ENCODE data around the gene DPEP1. TPM values are rescaled to one million over a fixed set of nuclear protein-coding genes. Genes with fewer than 3 reads are reported as not detected.
"Not testable (repeated sequence)": the region's sequence is repeated elsewhere in the genome, so short reads cannot be mapped to it uniquely, and the experiment has no call there.

Gene DPEP1
- not detected for total RNA-seq

- no peak for ATAC-seq
- Mint-ChIP-seq H3K27me3 (ENCODE audit: low read depth) (peaks cover 3% of the 10 kb centered on the region), H3K36me3 (ENCODE audit: insufficient read depth) (no peaks in the 10 kb centered on the region), H3K4me1 (ENCODE audit: low read depth) (peaks cover 15% of the 10 kb centered on the region), H3K4me3 (no peak within 1 kb of the TSS), H3K9me3 (no peaks in the 10 kb centered on the region)
- no peak for DNase-seq
These were observed at the start of gene DPEP1 for GRCh38 chr16:89613231-89613953. Gene DPEP1 (plus strand): TSS chr16:89613642. CDS start chr16:89630411, 16,769 bp downstream.

- ATAC-seq (peak; percentile 1 to 2), DNase-seq (no peak)
- Mint-ChIP-seq H3K4me1 (ENCODE audit: low read depth) (peaks cover 45% of the 10 kb centered on the region), H3K36me3 (ENCODE audit: insufficient read depth) (peaks cover 41% of the 10 kb centered on the region), H3K27me3 (ENCODE audit: low read depth) (no peaks in the 10 kb centered on the region), H3K9me3 (no peaks in the 10 kb centered on the region), H3K4me3 (peak overlapping the region; percentile 98)
These were observed 48.8 kb upstream of the DPEP1 start for GRCh38 chr16:89564476-89565255.

- H3K27me3 Mint-ChIP-seq (ENCODE audit: low read depth): no peaks in the 10 kb centered on the region
- peak overlapping the region; percentile 98 for H3K4me3 Mint-ChIP-seq
- peak; percentile 3 for ATAC-seq
- H3K9me3 Mint-ChIP-seq: no peaks in the 10 kb centered on the region
- DNase-seq: no peak
- H3K36me3 Mint-ChIP-seq (ENCODE audit: insufficient read depth): peaks cover 41% of the 10 kb centered on the region
- H3K4me1 Mint-ChIP-seq (ENCODE audit: low read depth): peaks cover 44% of the 10 kb centered on the region
These were observed 48.3 kb upstream of the DPEP1 start for GRCh38 chr16:89565256-89565505.

DNA sequence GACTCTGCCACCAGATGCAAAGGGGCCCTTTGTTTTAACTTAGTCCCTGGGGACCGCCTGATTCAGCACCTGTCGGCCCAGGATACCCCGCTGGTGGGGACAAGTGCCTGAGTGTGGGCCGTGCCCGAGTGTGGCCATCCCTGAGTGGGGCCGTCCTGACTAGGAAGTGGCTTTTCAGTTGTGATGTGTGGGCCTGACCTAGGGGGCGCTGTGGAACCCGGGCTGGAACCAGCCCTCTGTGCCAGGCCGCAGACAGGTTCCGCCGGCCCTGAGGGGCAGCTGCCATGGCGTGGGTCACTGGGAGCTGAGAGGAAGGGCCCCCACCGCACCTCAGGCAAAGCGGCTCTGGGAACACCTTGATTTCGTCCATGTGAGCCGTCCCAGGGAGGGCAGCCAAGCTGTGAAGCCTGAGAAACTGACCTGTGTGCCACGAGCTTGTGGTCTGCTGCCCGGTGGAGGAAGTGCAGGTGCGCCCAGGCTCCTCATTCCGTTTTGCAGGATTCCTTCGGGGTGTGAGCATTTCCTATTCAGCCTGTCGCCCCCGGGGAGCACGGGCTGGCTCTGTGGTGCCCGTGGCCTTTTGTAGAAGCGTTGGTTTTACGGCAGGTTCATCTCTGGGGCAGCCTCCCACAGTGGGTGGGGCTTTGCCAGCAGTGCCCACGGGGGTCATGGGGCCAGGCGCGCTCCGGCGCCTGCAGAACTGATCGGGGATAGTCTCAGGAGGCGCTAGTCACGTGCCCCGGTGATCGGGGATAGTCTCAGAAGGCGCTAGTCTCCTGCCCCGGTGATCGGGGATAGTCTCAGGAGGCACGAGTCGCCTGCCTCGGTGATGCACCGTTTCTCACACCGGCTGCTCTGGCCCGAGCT lies 47.7 kb upstream of the DPEP1 start:
- peaks cover 41% of the 10 kb centered on the region for H3K36me3 Mint-ChIP-seq (ENCODE audit: insufficient read depth)
- DNase-seq (peak; percentile 47), ATAC-seq (peak; percentile 31 to 44)
- no peaks in the 10 kb centered on the region for H3K9me3 Mint-ChIP-seq
- H3K4me3 Mint-ChIP-seq: peak overlapping the region; percentile 98
- peaks cover 44% of the 10 kb centered on the region for H3K4me1 Mint-ChIP-seq (ENCODE audit: low read depth)
- H3K27me3 Mint-ChIP-seq (ENCODE audit: low read depth): no peaks in the 10 kb centered on the region

DNA sequence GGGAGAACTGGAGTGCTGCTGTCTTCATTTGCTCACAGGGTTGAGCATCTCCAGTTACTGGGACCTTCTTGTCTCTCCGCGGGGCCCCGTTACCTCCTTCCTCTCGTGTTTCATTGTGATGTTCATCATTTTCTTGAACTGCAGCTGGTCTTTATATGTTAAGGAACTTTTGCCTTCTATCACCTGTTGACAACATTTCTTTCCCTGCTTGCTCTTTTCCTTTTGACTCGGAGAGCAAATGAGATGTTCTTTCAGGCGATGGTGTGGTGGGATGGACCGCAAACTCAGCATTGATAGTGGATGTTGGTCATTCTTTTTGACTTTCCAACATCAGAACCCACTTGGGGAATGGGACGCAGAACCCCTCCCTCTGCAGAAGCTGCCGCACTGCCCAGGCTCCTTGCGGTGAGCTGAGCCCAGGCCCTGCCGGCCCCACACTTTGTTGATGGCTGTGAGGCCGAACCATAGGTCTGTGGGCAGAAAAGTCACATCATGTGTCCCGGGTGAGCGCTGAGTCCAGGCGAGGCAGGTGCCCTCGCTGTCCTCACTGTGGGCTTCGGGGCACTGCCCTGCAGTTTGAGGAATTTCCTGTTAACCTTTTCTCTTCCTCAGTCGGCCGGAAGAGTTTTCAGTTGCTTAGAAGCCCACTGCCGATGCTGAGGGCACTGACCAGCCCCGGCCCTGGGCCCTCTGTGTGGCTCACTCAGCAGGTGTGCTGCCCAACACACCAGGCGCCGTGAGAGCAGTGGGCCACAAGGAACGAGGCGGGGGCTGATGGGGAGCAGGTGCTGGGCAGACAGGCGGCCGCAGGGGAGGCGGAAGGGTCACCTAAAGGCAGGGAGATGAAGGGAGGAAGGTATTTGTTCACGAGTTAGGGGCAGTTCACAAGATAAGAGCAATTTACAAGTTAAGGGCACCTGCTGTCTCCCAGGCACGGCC lies 45.5 kb upstream of the DPEP1 start:
- Mint-ChIP-seq H3K4me3 (no peak overlapping the region), H3K4me1 (ENCODE audit: low read depth) (peaks cover 40% of the 10 kb centered on the region), H3K27me3 (ENCODE audit: low read depth) (no peaks in the 10 kb centered on the region), H3K9me3 (no peaks in the 10 kb centered on the region), H3K36me3 (ENCODE audit: insufficient read depth) (peaks cover 24% of the 10 kb centered on the region)
- ATAC-seq (no peak), DNase-seq (no peak)

DNA sequence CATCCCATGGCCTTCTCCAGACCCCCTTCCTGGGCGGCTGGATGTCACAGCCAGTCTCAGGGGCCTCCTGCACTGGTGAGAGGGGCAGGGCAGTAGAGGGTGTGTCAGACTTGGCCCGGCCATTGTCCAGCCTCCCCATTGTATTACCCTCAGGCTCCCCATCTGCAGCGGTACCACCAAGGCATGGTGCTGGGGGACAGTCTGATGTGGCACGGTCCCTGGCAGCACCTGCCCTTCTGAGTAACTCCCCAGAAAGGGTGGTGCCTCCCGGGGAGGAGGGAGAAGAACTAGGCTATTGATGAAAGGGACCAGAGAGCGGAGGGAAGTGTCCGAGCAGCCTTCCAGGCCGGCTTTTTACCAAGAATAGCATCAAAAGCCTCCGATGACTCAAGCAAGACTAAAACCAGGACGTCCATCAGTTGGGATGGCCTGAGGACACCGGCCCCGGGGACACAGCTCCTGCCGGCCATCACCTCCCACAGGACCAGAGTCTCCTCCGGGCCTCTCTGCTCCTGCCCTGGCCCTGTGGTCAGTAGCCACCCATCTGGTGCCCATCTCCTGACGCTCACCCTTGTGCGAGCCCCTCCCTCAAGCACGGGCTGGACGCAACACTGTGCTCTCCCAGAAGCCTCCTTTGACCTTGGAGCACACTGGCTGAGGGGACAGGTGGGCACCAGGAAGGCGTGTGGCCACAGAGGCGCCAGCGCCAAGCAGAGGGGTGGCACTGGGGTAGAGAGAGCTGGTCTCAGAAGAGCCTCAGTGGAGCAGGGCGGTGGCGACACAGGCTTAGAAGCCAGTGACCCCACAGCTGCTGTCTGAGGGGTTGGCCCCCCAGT lies 43.7 kb upstream of the DPEP1 start:
- Mint-ChIP-seq H3K4me1 (ENCODE audit: low read depth) (peaks cover 29% of the 10 kb centered on the region), H3K27me3 (ENCODE audit: low read depth) (peaks cover 4% of the 10 kb centered on the region), H3K4me3 (no peak overlapping the region), H3K36me3 (ENCODE audit: insufficient read depth) (peaks cover 8% of the 10 kb centered on the region), H3K9me3 (no peaks in the 10 kb centered on the region)
- no peak for DNase-seq
- no peak for ATAC-seq

- Mint-ChIP-seq H3K9me3 (no peaks in the 10 kb centered on the region), H3K27me3 (ENCODE audit: low read depth) (peaks cover 6% of the 10 kb centered on the region), H3K36me3 (ENCODE audit: insufficient read depth) (peaks cover 3% of the 10 kb centered on the region), H3K4me3 (no peak overlapping the region), H3K4me1 (ENCODE audit: low read depth) (peaks cover 23% of the 10 kb centered on the region)
- ATAC-seq (no peak), DNase-seq (no peak)
These were observed 43.0 kb upstream of the DPEP1 start for GRCh38 chr16:89570342-89570923.

DNA sequence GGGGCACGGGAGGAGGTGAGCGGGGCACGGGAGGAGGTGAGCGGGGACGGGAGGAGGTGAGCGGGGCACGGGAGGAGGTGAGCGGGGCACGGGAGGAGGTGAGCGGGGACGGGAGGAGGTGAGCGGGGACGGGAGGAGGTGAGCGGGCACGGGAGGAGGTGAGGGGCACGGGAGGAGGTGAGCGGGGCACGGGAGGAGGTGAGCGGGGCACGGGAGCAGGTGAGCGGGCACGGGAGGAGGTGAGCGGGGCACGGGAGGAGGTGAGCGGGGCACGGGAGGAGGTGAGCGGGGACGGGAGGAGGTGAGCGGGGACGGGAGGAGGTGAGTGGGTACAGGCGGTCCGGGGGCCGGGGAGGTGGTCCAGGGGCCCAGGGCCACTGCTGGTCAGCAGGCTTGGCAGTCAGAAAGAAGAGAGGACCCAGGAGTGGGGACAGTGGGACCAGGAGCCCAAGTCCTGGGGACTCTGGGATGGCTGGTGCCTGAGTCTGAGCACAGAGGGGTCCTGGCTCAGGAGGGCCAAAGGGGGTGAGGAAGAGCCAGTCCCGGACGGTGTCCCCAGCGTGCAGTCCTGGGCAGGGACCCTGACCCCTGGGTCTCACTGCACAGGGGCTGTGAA lies 42.4 kb upstream of the DPEP1 start:
- not testable (repeated sequence) for H3K9me3 Mint-ChIP-seq; H3K36me3 Mint-ChIP-seq (ENCODE audit: insufficient read depth); ATAC-seq; H3K27me3 Mint-ChIP-seq (ENCODE audit: low read depth); DNase-seq; H3K4me3 Mint-ChIP-seq
- peaks cover 17% of the 10 kb centered on the region for H3K4me1 Mint-ChIP-seq (ENCODE audit: low read depth)

DNA sequence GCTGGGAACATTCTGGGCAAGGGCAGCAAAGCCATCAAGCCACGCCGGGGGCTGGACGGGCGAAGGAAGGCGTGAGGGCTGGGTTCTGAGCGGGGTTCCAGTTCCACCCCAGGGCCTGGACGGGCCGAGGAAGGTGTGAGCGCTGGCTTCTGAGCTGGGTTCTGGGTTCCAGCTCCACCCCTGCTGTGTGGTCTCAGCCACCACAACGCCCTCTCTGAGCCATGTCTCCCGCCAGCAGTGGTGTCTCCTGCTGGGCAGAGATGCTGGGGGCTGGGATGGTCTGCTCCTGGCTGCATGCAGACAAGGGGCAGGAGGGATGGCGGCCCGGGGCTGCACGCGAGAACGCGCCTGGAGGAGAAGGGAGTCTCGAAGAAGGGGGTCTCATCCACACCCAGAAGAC lies 41.8 kb upstream of the DPEP1 start:
- Mint-ChIP-seq H3K4me1 (ENCODE audit: low read depth) (peaks cover 15% of the 10 kb centered on the region), H3K4me3 (no peak overlapping the region), H3K27me3 (ENCODE audit: low read depth) (peaks cover 6% of the 10 kb centered on the region), H3K36me3 (ENCODE audit: insufficient read depth) (peaks cover 3% of the 10 kb centered on the region), H3K9me3 (no peaks in the 10 kb centered on the region)
- DNase-seq (no peak), ATAC-seq (no peak)

DNA sequence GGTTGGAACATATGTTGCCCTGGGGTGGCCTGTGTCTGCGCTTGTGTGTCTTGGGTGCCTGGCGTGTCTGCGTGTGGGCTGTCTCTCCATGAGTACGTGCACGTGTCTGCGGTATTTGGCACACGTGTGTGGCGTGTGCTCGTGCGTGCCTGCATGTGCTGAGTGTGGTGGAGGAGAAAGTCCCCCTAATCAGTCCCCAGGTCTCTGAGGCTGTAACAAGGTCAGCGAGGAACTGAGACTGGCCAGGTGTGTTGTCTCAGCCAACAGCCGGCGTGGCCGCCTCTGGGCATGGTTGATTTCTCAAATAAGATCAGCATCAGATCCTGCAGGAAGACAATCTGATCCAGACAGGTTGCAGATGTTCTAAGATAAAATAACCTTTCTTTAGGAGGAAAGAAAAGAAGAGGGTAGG lies 41.4 kb upstream of the DPEP1 start:
- no peaks in the 10 kb centered on the region for H3K9me3 Mint-ChIP-seq
- no peak for ATAC-seq
- H3K36me3 Mint-ChIP-seq (ENCODE audit: insufficient read depth): peaks cover 3% of the 10 kb centered on the region
- no peak overlapping the region for H3K4me3 Mint-ChIP-seq
- peaks cover 6% of the 10 kb centered on the region for H3K27me3 Mint-ChIP-seq (ENCODE audit: low read depth)
- DNase-seq: no peak
- H3K4me1 Mint-ChIP-seq (ENCODE audit: low read depth): peaks cover 15% of the 10 kb centered on the region

GRCh38 chr16:89572485-89573205 lies 40.8 kb upstream of the DPEP1 start:
- peak overlapping the region; percentile 29 for H3K4me3 Mint-ChIP-seq
- peaks cover 2% of the 10 kb centered on the region for H3K36me3 Mint-ChIP-seq (ENCODE audit: insufficient read depth)
- no peak for DNase-seq

More at GRCh38 chr16:89572485-89573205, 40.8 kb upstream of the DPEP1 start:
- Mint-ChIP-seq H3K4me1 (ENCODE audit: low read depth) (peaks cover 14% of the 10 kb centered on the region), H3K9me3 (no peaks in the 10 kb centered on the region), H3K27me3 (ENCODE audit: low read depth) (peaks cover 6% of the 10 kb centered on the region)
- no peak for ATAC-seq
